Astrocyte (in vitro differentiated cells and primary cell): ENCODE measurements around the gene COA8.

Source experiments
- CTCF ChIP-seq: IDR thresholded peaks from 2 replicates; pipeline ENCODE4 v1.5.1; 2011; ENCODE audit warnings: low read depth, mild to moderate bottlenecking, inconsistent platforms, low read length, moderate library complexity; ENCODE audit not compliant: insufficient read depth
- EZH2 ChIP-seq: IDR thresholded peaks from 2 replicates; pipeline ENCODE4 v1.6.1; 2012; ENCODE audit warnings: mild to moderate bottlenecking, low read length, inconsistent platforms; ENCODE audit not compliant: insufficient read depth

GRCh38 chr14:103625356-103626095 is 62.8 kb downstream of the COA8 start:
- TF ChIP-seq EZH2 (no peak), CTCF (no peak)
